Lung (tissue), 12 donors: ENCODE results near the gene SELENOW. TPM values are rescaled to one million over a fixed set of nuclear protein-coding genes. Genes with fewer than 3 reads are reported as not detected.
A peak's percentile ranks its signal among the peaks of the same experiment; 100 is the strongest.
"Not testable (repeated sequence)": the region's sequence is repeated elsewhere in the genome, so short reads cannot be mapped to it uniquely, and the experiment has no call there.

Experiments used
- ATAC-seq: fragments of 200-7000 bp; cut with Tn5 transposase; one replicate; pipeline ENCODE4 v1.9.1; 2020; ENCODE audit warnings: moderate number of reproducible peaks; ENCODE audit not compliant: insufficient read depth, low FRiP score
- DNase-seq, 3 donors: peaks; one replicate each; pipeline ENCODE4 v3.0.0-alpha.2; 2013 to 2017
- H3K27ac ChIP-seq, 2 donors: one replicate each; pipeline ENCODE4 v1.5.1; 2013; ENCODE audit warnings: mild to moderate bottlenecking in 2 of 2, moderate library complexity in 2 of 2, control low read depth in 1 of 2, inconsistent platforms in 1 of 2, low read depth in 1 of 2, low read length in 1 of 2
- H3K27me3 ChIP-seq, 3 donors: one replicate each; pipeline ENCODE4 v1.5.1; 2013; ENCODE audit warnings: low read length in 2 of 3; ENCODE audit not compliant: control insufficient read depth in 3 of 3, insufficient read depth in 3 of 3
- H3K36me3 ChIP-seq, 4 donors: one replicate each; pipeline ENCODE4 v1.5.1; 2013; ENCODE audit warnings: low read length in 4 of 4, mild to moderate bottlenecking in 1 of 4, moderate library complexity in 1 of 4; ENCODE audit not compliant: control insufficient read depth in 4 of 4, insufficient read depth in 4 of 4
- H3K4me1 ChIP-seq, 5 donors: one replicate each; pipeline ENCODE4 v1.5.1; 2013; ENCODE audit warnings: low read length in 5 of 5, mild to moderate bottlenecking in 2 of 5, moderate library complexity in 1 of 5; ENCODE audit not compliant: control insufficient read depth in 5 of 5, insufficient read depth in 5 of 5
- H3K4me3 ChIP-seq: one replicate; pipeline ENCODE4 v1.5.1; 2013; ENCODE audit warnings: mild to moderate bottlenecking, control low read depth, moderate library complexity
- H3K9ac ChIP-seq, 2 donors: one replicate each; pipeline ENCODE4 v1.5.1; 2013; ENCODE audit warnings: low read length in 2 of 2, control low read depth in 1 of 2; ENCODE audit not compliant: insufficient read depth in 1 of 2
- H3K9me3 ChIP-seq, 4 donors: one replicate each; pipeline ENCODE4 v1.5.1; 2013; ENCODE audit warnings: low read length in 3 of 4, mild to moderate bottlenecking in 1 of 4, moderate library complexity in 1 of 4; ENCODE audit not compliant: control insufficient read depth in 4 of 4, insufficient read depth in 3 of 4
- WGBS, 2 donors: extraction: QIAGEN DNeasy Blood & Tissue Kit; methylation state at CpG; one replicate each; pipeline ENCODE4 v1.1.7; 2013; 5-methylcytosine and 5-hydroxymethylcytosine counted together
- polyA plus RNA-seq, 2 donors: library from polyadenylated mRNA; stranded (reverse); fragments of 200-250 nt; gene quantifications; one replicate each; pipeline ENCODE4 v1.2.1, GENCODE V29; 2013
- total RNA-seq, 2 donors: library from RNA; depleted of rRNA in 1 of 2; stranded (reverse); fragments of >200 nt in 1 of 2; gene quantifications; one replicate each; pipeline ENCODE4 v1.2.1, GENCODE V29; 2014 to 2021
- TF ChIP-seq, protein P1 (sequence below): IDR thresholded peaks from 2 replicates; pipeline ENCODE4 v1.5.1; 2012; ENCODE audit warnings: mild to moderate bottlenecking; ENCODE audit errors: control extremely low read depth, extremely low read depth
- donor health status: control.
- donor health status: control.
- donor health status: Bipolar disorder and iron deficiency.
- donor health status: healthy.
- donor health status: DM: yes; HTN: yes; CAD: no.

Gene SELENOW
- total and polyA plus RNA-seq, 4 donors = 104 to 532 (median 346) TPM

DNA sequence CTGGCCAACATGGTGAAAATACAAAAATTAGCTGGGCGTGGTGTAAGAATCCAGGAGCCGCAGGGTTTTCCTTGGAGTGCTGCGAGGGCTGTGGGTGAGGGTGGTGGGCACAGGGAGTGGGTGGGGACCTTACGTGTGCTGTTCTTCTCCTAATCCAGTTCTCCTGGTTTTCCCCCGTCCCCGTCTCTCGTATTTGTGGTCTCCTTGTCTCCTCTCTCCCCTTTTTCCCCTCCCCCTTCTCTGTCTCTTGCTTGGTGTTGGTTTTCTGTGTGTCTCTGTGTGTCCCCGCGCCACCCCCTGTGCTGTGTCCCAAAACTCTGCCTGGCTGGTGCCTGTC, 1.7 kb downstream of the SELENOW start:
- ATAC-seq = no peak
- H3K9ac ChIP-seq = no peak overlapping the region
- 69 to 86% methylated on average over 9 of the region's 9 CpGs for WGBS, 2 donors

DNA sequence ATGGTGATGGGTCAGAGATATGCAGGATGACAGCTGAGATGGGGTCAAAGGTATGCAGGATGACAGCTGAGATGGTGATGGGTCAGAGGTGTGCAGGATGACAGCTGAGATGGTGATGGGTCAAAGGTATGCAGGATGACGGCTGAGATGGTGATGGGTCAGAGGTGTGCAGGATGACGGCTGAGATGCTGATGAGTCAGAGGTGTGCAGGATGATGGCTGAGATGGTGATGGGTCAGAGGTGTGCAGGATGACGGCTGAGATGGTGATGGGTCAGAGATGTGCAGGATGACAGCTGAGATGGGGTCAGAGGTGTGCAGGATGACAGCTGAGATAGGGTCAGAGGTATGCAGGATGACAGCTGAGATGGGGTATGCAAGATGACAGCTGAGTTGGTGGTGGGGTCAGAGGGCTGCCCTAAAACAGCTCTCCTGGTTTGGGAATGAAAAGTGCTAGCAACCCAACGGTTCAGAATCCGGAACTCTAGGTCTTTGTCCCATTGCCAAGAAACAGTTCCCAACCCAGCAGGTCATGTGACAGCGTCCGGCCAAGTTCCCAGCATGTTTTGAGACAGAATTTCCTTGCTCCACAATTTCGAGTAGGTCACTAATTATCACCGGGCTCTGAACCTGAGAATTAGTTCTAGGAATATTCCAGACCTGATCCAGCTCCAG, 3.2 kb downstream of the SELENOW start:
- peaks cover 0 to 44% (median 12%) of the 10 kb centered on the region in 4 donors for H3K36me3 ChIP-seq
- H3K27ac ChIP-seq = no peak overlapping the region
- TF ChIP-seq, protein P1, sequence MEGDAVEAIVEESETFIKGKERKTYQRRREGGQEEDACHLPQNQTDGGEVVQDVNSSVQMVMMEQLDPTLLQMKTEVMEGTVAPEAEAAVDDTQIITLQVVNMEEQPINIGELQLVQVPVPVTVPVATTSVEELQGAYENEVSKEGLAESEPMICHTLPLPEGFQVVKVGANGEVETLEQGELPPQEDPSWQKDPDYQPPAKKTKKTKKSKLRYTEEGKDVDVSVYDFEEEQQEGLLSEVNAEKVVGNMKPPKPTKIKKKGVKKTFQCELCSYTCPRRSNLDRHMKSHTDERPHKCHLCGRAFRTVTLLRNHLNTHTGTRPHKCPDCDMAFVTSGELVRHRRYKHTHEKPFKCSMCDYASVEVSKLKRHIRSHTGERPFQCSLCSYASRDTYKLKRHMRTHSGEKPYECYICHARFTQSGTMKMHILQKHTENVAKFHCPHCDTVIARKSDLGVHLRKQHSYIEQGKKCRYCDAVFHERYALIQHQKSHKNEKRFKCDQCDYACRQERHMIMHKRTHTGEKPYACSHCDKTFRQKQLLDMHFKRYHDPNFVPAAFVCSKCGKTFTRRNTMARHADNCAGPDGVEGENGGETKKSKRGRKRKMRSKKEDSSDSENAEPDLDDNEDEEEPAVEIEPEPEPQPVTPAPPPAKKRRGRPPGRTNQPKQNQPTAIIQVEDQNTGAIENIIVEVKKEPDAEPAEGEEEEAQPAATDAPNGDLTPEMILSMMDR = no peak
- no peaks in the 10 kb centered on the region for H3K9me3 ChIP-seq
- H3K4me1 ChIP-seq = peaks cover 0 to 19% (median 5%) of the 10 kb centered on the region in 5 donors
- no peaks in the 10 kb centered on the region for H3K27me3 ChIP-seq
- H3K4me3 ChIP-seq = no peak overlapping the region
- DNase-seq (no peak), ATAC-seq (no peak)
- WGBS, 2 donors = 49 to 76% methylated on average over 9 of the region's 9 CpGs
- H3K9ac ChIP-seq = no peak overlapping the region

More for the DNA sequence above, 1.7 kb downstream of the SELENOW start:
- Histone ChIP-seq H3K36me3 (peaks cover 0 to 32% (median 8%) of the 10 kb centered on the region in 4 donors), H3K9me3 (no peaks in the 10 kb centered on the region), H3K27ac (peak overlapping the region; percentile 97 to 98), H3K27me3 (no peaks in the 10 kb centered on the region), H3K4me3 (peak overlapping the region; percentile 64), H3K4me1 (peaks cover 0 to 19% (median 5%) of the 10 kb centered on the region in 5 donors)
- no peak for DNase-seq
- TF ChIP-seq, protein P1 = no peak

DNA sequence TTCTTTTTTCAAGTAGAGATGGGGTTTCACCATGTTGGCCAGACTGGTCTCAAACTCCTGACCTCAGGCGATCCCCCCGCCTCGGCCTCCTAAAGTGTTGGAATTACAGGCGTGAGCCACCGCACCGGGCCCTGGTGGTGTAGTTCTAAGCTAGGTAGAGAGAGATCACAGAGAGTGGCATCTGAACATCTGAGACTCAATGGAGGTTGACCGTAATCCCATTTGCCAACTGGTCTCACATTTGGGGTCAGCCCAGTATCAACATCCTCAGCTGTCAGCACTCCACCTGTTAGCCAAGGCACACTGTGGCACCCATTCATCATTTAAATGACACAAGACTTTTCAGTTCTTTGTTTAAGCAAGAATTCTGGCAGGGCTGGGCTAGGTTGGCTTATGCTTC, 8.1 kb downstream of the SELENOW start:
- Histone ChIP-seq H3K36me3 (peaks cover 0 to 34% (median 9%) of the 10 kb centered on the region in 4 donors), H3K9me3 (peaks cover 0 to 1% (median 0%) of the 10 kb centered on the region in 4 donors), H3K27me3 (no peaks in the 10 kb centered on the region), H3K4me1 (peaks cover 0 to 3% (median 0%) of the 10 kb centered on the region in 5 donors), H3K9ac (no peak overlapping the region), H3K4me3 (no peak overlapping the region), H3K27ac (no peak overlapping the region)
- ATAC-seq = no peak
- TF ChIP-seq, protein P1 = no peak
- DNase-seq = no peak
- 95% methylated on average over 7 of the region's 7 CpGs for WGBS, 2 donors

DNA sequence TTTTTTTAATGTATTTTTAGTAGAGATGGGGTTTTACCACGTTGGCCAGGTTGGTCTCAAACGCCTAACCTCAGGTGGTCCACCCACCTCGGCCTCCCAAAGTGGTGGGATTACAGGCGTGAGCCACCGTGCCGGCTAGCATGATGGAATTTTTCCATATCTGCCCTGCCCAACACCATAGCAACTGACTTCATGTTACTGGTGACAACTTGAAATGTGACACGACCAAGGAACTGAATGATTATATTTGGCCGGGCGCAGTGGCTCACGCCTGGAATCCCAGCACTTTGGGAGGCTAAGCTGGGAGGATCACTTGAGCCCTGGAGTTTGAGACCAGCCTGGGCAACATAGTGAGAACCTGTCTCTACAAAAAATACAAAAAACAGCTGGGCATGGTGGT, 8.8 kb downstream of the SELENOW start:
- DNase-seq, H3K4me1 ChIP-seq, H3K27ac ChIP-seq, H3K4me3 ChIP-seq, H3K27me3 ChIP-seq, H3K9ac ChIP-seq, H3K9me3 ChIP-seq, ATAC-seq: not testable (repeated sequence)
- 86 to 92% methylated on average over 10 of the region's 10 CpGs for WGBS, 2 donors
- peaks cover 0 to 29% (median 7%) of the 10 kb centered on the region in 4 donors for H3K36me3 ChIP-seq

DNA sequence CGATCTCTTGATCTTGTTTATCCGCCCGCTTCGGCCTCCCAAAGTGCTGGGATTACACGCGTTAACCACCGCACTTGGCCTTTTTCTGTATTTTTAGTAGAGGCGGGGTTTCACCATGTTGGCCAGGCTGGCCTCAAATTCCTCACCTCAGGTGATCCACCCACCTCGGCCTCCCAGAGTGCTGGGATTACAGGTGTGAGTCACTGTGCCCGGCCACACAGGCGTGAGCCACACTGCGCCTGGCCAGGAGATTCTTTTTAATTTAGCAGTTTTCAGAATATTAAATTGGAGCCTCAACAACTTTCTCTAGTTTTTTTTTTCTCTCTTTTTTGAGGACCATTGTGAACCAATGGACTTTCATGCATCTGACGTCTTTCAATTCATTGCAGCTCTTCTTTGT, 11.3 kb downstream of the SELENOW start:
- not testable (repeated sequence) for H3K9ac ChIP-seq, H3K27me3 ChIP-seq, H3K4me3 ChIP-seq, H3K9me3 ChIP-seq, ATAC-seq, H3K4me1 ChIP-seq, H3K27ac ChIP-seq, DNase-seq
- WGBS, 2 donors = 90 to 92% methylated on average over 13 of the region's 13 CpGs
- peaks cover 0 to 13% (median 5%) of the 10 kb centered on the region in 4 donors for H3K36me3 ChIP-seq
